Muscle of leg (tissue), 11 donors: Measurements from ENCODE around the gene TRRAP. TPM values are rescaled to one million over a fixed set of nuclear protein-coding genes. Genes with fewer than 3 reads are reported as not detected.

ENCODE experiments used
- DNase-seq: peaks from one replicate; pipeline ENCODE4 v3.0.0; 2013
- H3K27ac ChIP-seq: one replicate; pipeline ENCODE4 v1.5.1; 2013; ENCODE audit warnings: mild to moderate bottlenecking, low read length, control low read depth
- H3K27me3 ChIP-seq: one replicate; pipeline ENCODE4 v1.6.1; 2013; ENCODE audit warnings: low read length; ENCODE audit not compliant: control insufficient read depth, insufficient read depth
- H3K36me3 ChIP-seq: one replicate; pipeline ENCODE4 v1.6.1; 2013; ENCODE audit warnings: low read length; ENCODE audit not compliant: control insufficient read depth, insufficient read depth
- H3K4me1 ChIP-seq: one replicate; pipeline ENCODE4 v1.6.1; 2013; ENCODE audit warnings: low read length; ENCODE audit not compliant: control insufficient read depth, insufficient read depth
- H3K4me3 ChIP-seq: one replicate; pipeline ENCODE4 v1.5.1; 2013; ENCODE audit warnings: low read length, control low read depth
- H3K9me3 ChIP-seq: replicated peaks from 2 replicates; pipeline ENCODE4 v1.6.1; 2013; ENCODE audit warnings: low read depth, low read length; ENCODE audit not compliant: control insufficient read depth
- WGBS: methylation state at CpG from one replicate; pipeline ENCODE4 v1.1.5; 2013; ENCODE audit warnings: missing lambda C conversion rate; ENCODE audit not compliant: insufficient coverage; 5-methylcytosine and 5-hydroxymethylcytosine counted together
- polyA plus RNA-seq, 8 donors: library from polyadenylated mRNA; unstranded; fragments of 120-200 nt; gene quantifications; one replicate each; pipeline versions ENCODE4 v1.2.1 to v1.2.3, GENCODE V29; 2013; ENCODE audit warnings: inconsistent platforms in 1 of 8, low replicate concordance in 1 of 8; ENCODE audit not compliant: insufficient read length in 8 of 8, insufficient read depth in 1 of 8
- total RNA-seq: library from RNA; stranded (reverse); fragments of 120-200 nt; gene quantifications from one replicate; pipeline ENCODE4 v1.2.4, GENCODE V29; 2013

The TRRAP gene
- total and polyA plus RNA-seq, 9 donors: 13.6 to 30.3 (median 24.3) TPM

- no peak overlapping the region for H3K27ac ChIP-seq
- H3K4me1 ChIP-seq: no peaks in the 10 kb centered on the region
- peaks cover 87% of the 10 kb centered on the region for H3K36me3 ChIP-seq
- no peak for DNase-seq
- WGBS: 85% methylated on average over 15 of the region's 15 CpGs
- H3K27me3 ChIP-seq: no peaks in the 10 kb centered on the region
- H3K4me3 ChIP-seq: no peak overlapping the region
- peaks cover 8% of the 10 kb centered on the region for H3K9me3 ChIP-seq
These were observed 154.6 kb downstream of the TRRAP start for GRCh38 chr7:99032928-99033327.

GRCh38 chr7:99033765-99034164 is 155.4 kb downstream of the TRRAP start:
- H3K27ac ChIP-seq: no peak overlapping the region

GRCh38 chr7:99034932-99035722 is 156.8 kb downstream of the TRRAP start:
- no peaks in the 10 kb centered on the region for H3K27me3 ChIP-seq
- H3K9me3 ChIP-seq: peaks cover 3% of the 10 kb centered on the region
- no peak overlapping the region for H3K27ac ChIP-seq
- no peak for DNase-seq
- no peaks in the 10 kb centered on the region for H3K4me1 ChIP-seq
- H3K4me3 ChIP-seq: no peak overlapping the region
- peaks cover 87% of the 10 kb centered on the region for H3K36me3 ChIP-seq
- 93% methylated on average over 28 of the region's 30 CpGs for WGBS

More at GRCh38 chr7:99033765-99034164, 155.4 kb downstream of the TRRAP start:
- H3K27me3 ChIP-seq: no peaks in the 10 kb centered on the region
- no peak overlapping the region for H3K4me3 ChIP-seq
- H3K4me1 ChIP-seq: no peaks in the 10 kb centered on the region
- peaks cover 89% of the 10 kb centered on the region for H3K36me3 ChIP-seq
- H3K9me3 ChIP-seq: peaks cover 8% of the 10 kb centered on the region
- WGBS: 93% methylated on average over 4 of the region's 4 CpGs
- no peak for DNase-seq

- 86% methylated on average over 24 of the region's 26 CpGs for WGBS
- H3K36me3 ChIP-seq: peaks cover 87% of the 10 kb centered on the region
- H3K9me3 ChIP-seq: no peaks in the 10 kb centered on the region
These were observed 157.6 kb downstream of the TRRAP start for GRCh38 chr7:99035723-99036545.

GRCh38 chr7:99036546-99037111 is 158.3 kb downstream of the TRRAP start:
- H3K4me3 ChIP-seq: no peak overlapping the region
- peak; percentile 45 for DNase-seq
- H3K4me1 ChIP-seq: peaks cover 5% of the 10 kb centered on the region
- H3K27me3 ChIP-seq: no peaks in the 10 kb centered on the region
- no peaks in the 10 kb centered on the region for H3K9me3 ChIP-seq
- H3K27ac ChIP-seq: no peak overlapping the region
- peaks cover 88% of the 10 kb centered on the region for H3K36me3 ChIP-seq
- 78% methylated on average over 9 of the region's 11 CpGs for WGBS

More at GRCh38 chr7:99035723-99036545, 157.6 kb downstream of the TRRAP start:
- H3K27me3 ChIP-seq: no peaks in the 10 kb centered on the region
- DNase-seq: no peak
- H3K4me1 ChIP-seq: peaks cover 5% of the 10 kb centered on the region
- H3K27ac ChIP-seq: no peak overlapping the region
- H3K4me3 ChIP-seq: no peak overlapping the region

GRCh38 chr7:99037327-99037940 is 159.1 kb downstream of the TRRAP start:
- Histone ChIP-seq H3K4me3 (no peak overlapping the region), H3K36me3 (peaks cover 88% of the 10 kb centered on the region), H3K27me3 (no peaks in the 10 kb centered on the region), H3K4me1 (peaks cover 5% of the 10 kb centered on the region), H3K9me3 (no peaks in the 10 kb centered on the region), H3K27ac (no peak overlapping the region)
- 93% methylated on average over 16 of the region's 16 CpGs for WGBS
- no peak for DNase-seq

- DNase-seq: no peak
- H3K36me3 ChIP-seq: peaks cover 89% of the 10 kb centered on the region
- WGBS: 94% methylated on average over 25 of the region's 25 CpGs
- no peak overlapping the region for H3K27ac ChIP-seq
- H3K4me3 ChIP-seq: no peak overlapping the region
- peaks cover 5% of the 10 kb centered on the region for H3K4me1 ChIP-seq
- no peaks in the 10 kb centered on the region for H3K27me3 ChIP-seq
- H3K9me3 ChIP-seq: no peaks in the 10 kb centered on the region
These were observed 159.9 kb downstream of the TRRAP start for GRCh38 chr7:99038086-99038855.

- H3K4me3 ChIP-seq: no peak overlapping the region
- no peaks in the 10 kb centered on the region for H3K9me3 ChIP-seq
- 87% methylated on average over 5 of the region's 8 CpGs for WGBS
- H3K36me3 ChIP-seq: peaks cover 86% of the 10 kb centered on the region
- H3K27me3 ChIP-seq: no peaks in the 10 kb centered on the region
- no peak overlapping the region for H3K27ac ChIP-seq
- H3K4me1 ChIP-seq: peaks cover 5% of the 10 kb centered on the region
- no peak for DNase-seq
These were observed 161.1 kb downstream of the TRRAP start for GRCh38 chr7:99039384-99039891.
